HG03432 (cell line): ENCODE measurements around the gene XAGE2.

Experiments used
- ATAC-seq: cut with Tn5 transposase; IDR thresholded peaks from one replicate; pipeline ENCODE4 v1.9.1; 2021; ENCODE audit warnings: mild to moderate bottlenecking, moderate library complexity; ENCODE audit not compliant: unreplicated experiment

Gene XAGE2

GRCh38 chrX:52422884-52423283, 54.1 kb downstream of the XAGE2 start:
- no peak for ATAC-seq

DNA sequence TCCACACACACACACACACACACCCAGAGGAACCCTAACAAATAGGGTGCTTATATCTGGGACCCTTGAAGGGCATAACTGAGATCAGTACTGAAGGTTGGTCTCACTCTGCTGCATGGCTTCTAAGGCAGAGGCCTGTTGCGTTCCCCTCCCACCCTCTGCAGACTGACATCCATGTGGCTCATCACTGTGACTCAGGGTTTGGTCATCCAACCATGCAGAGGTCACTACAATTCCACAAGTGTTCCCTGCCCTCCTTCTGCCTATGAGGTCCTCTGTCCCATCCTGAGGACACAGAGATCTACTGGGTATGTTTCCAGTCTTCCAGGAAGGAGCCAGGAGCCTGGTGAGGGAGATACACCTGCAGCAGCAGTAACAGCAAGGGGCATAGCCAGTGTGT, 55.8 kb downstream of the XAGE2 start:
- ATAC-seq: no peak
